Neural cell (in vitro differentiated cells): ENCODE data around the gene GAREM1. TPM values are rescaled to one million over a fixed set of nuclear protein-coding genes. Genes with fewer than 3 reads are reported as not detected.
"Not testable (repeated sequence)": the region's sequence is repeated elsewhere in the genome, so short reads cannot be mapped to it uniquely, and the experiment has no call there.

Experiments used
- H2AFZ ChIP-seq: fragments of 200-600, 300-800 bp; sonication (generic), shearing (Covaris generic); 2 replicates; pipeline ENCODE4 v1.6.0; 2014; ENCODE audit warnings: low read depth, mild to moderate bottlenecking, antibody characterized with exemption, low read length, moderate library complexity
- H3F3A ChIP-seq: fragments of 200-600 bp; shearing (Covaris generic); 2 replicates; pipeline ENCODE4 v1.6.1; 2016; ENCODE audit warnings: mild to moderate bottlenecking, moderate library complexity, mixed read lengths, antibody characterized with exemption, low read length; ENCODE audit not compliant: insufficient read depth, poor library complexity, severe bottlenecking
- H3K27ac ChIP-seq: fragments of 200-600, 300-800 bp; sonication (generic), shearing (Covaris generic); 2 replicates; pipeline ENCODE4 v1.5.1; 2014; ENCODE audit warnings: mild to moderate bottlenecking, low read length, moderate library complexity
- H3K27me3 ChIP-seq: fragments of 300-800, 200-600 bp; sonication (generic), shearing (Covaris generic); 2 replicates; pipeline ENCODE4 v1.6.0; 2014; ENCODE audit warnings: mild to moderate bottlenecking, low read depth, low read length, moderate library complexity; ENCODE audit not compliant: insufficient read depth
- H3K36me3 ChIP-seq: fragments of 300-800, 200-600 bp; sonication (generic), shearing (Covaris generic); 2 replicates; pipeline ENCODE4 v1.5.1; 2014; ENCODE audit warnings: mild to moderate bottlenecking, antibody characterized with exemption, low read length, moderate library complexity; ENCODE audit not compliant: insufficient read depth
- H3K4me2 ChIP-seq: fragments of 300-800, 200-600 bp; sonication (generic), shearing (Covaris generic); 2 replicates; pipeline ENCODE4 v1.6.0; 2014; ENCODE audit warnings: mild to moderate bottlenecking, low read length
- H3K4me3 ChIP-seq: fragments of 300-800, 200-600 bp; sonication (generic), shearing (Covaris generic); 2 replicates; pipeline ENCODE4 v1.5.1; 2014; ENCODE audit warnings: mild to moderate bottlenecking, low read length, moderate library complexity
- H3K79me2 ChIP-seq: fragments of 200-600 bp; shearing (Covaris generic); replicated peaks from 2 replicates; pipeline ENCODE4 v1.6.0; 2014; ENCODE audit warnings: mild to moderate bottlenecking, low read length, moderate library complexity; ENCODE audit not compliant: insufficient read depth
- H3K9ac ChIP-seq: fragments of 300-800, 200-600 bp; sonication (generic), shearing (Covaris generic); 2 replicates; pipeline ENCODE4 v1.6.1; 2016; ENCODE audit warnings: mild to moderate bottlenecking, low read length, mixed read lengths
- H3K9me2 ChIP-seq: fragments of 200-600 bp; shearing (Covaris generic); 2 replicates; pipeline ENCODE4 v1.6.1; 2016; ENCODE audit warnings: mild to moderate bottlenecking, low read length, mixed read lengths; ENCODE audit not compliant: insufficient read depth
- H3K9me3 ChIP-seq: fragments of 200-600, 300-800 bp; sonication (generic), shearing (Covaris generic); 2 replicates; pipeline ENCODE4 v1.6.1; 2016; ENCODE audit warnings: mild to moderate bottlenecking, mixed run types, low read length, moderate library complexity, mixed read lengths
- H4K20me1 ChIP-seq: fragments of 200-600 bp; shearing (Covaris generic); 2 replicates; pipeline ENCODE4 v1.6.1; 2016; ENCODE audit warnings: mild to moderate bottlenecking, mixed run types; ENCODE audit not compliant: insufficient read depth
- CTCF ChIP-seq: fragments of 450-650 bp; IDR thresholded peaks from 2 replicates; pipeline ENCODE4 v1.5.1; 2014; ENCODE audit warnings: antibody characterized with exemption, mild to moderate bottlenecking, moderate library complexity; ENCODE audit not compliant: poor library complexity, severe bottlenecking
- EP300 ChIP-seq: fragments of 450-650 bp; conservative IDR thresholded peaks from 2 replicates; pipeline ENCODE4 v1.6.1; 2014; ENCODE audit warnings: antibody characterized with exemption, mild to moderate bottlenecking, moderate library complexity; ENCODE audit not compliant: poor library complexity, severe bottlenecking
- EZH2 ChIP-seq: fragments of 200-600, 300-800 bp; shearing (Covaris generic), sonication (generic); IDR thresholded peaks from 2 replicates; pipeline ENCODE4 v1.6.1; 2014; ENCODE audit warnings: antibody characterized with exemption, low read length, borderline replicate concordance, mild to moderate bottlenecking; ENCODE audit not compliant: insufficient read depth, poor library complexity, severe bottlenecking
- MXI1 ChIP-seq: fragments of 450-650 bp; conservative IDR thresholded peaks from 2 replicates; pipeline ENCODE4 v1.6.1; 2014; ENCODE audit warnings: antibody characterized with exemption, mild to moderate bottlenecking; ENCODE audit not compliant: poor library complexity, severe bottlenecking
- POLR2AphosphoS5 ChIP-seq: IDR thresholded peaks from 2 replicates; pipeline ENCODE4 v1.6.1; 2012
- RAD21 ChIP-seq: fragments of 450-650 bp; conservative IDR thresholded peaks from 2 replicates; pipeline ENCODE4 v1.6.1; 2014; ENCODE audit warnings: antibody characterized with exemption, mild to moderate bottlenecking, moderate library complexity
- REST ChIP-seq: IDR thresholded peaks from 2 replicates; pipeline ENCODE4 v1.6.1; 2012; ENCODE audit warnings: borderline replicate concordance
- SMC3 ChIP-seq: fragments of 450-650 bp; conservative IDR thresholded peaks from 2 replicates; pipeline ENCODE4 v1.6.1; 2014; ENCODE audit warnings: antibody characterized with exemption, mild to moderate bottlenecking, moderate library complexity; ENCODE audit not compliant: poor library complexity
- TAF1 ChIP-seq: IDR thresholded peaks from 2 replicates; pipeline ENCODE4 v1.6.1; 2012; ENCODE audit warnings: low read depth
- polyA plus RNA-seq: library from polyadenylated mRNA; depleted of rRNA; stranded (reverse); fragments of >200 nt; gene quantifications from 2 replicates; pipeline ENCODE4 v1.2.3, GENCODE V29; 2014

GAREM1 gene
- polyA plus RNA-seq, 1 donor from 2014 or later, result 1.3 TPM

- no peak for TF ChIP-seq EP300
Measured at GRCh38 chr18:32346671-32347070, 124.0 kb downstream of the GAREM1 start (continued).

GRCh38 chr18:32343634-32344033 is 127.0 kb downstream of the GAREM1 start:
- Histone ChIP-seq H3K79me2 (no peaks in the 10 kb centered on the region), H3K27ac (no peak overlapping the region), H3K36me3 (no peaks in the 10 kb centered on the region), H2AFZ (no peak overlapping the region), H4K20me1 (no peaks in the 10 kb centered on the region), H3K4me3 (no peak overlapping the region), H3F3A (no peaks in the 10 kb centered on the region), H3K27me3 (no peaks in the 10 kb centered on the region), H3K9ac (no peak overlapping the region), H3K4me2 (no peak overlapping the region), H3K9me2 (no peaks in the 10 kb centered on the region), H3K9me3 (no peaks in the 10 kb centered on the region)
- no peak for TF ChIP-seq RAD21

GRCh38 chr18:32341112-32341511 is 129.6 kb downstream of the GAREM1 start:
- H3K9me3 ChIP-seq, H3K4me3 ChIP-seq, H3K9me2 ChIP-seq, H4K20me1 ChIP-seq, H3F3A ChIP-seq, H3K79me2 ChIP-seq, H3K4me2 ChIP-seq, H3K36me3 ChIP-seq, H3K27ac ChIP-seq, H2AFZ ChIP-seq, H3K9ac ChIP-seq, H3K27me3 ChIP-seq: not testable (repeated sequence)

- H3K27ac ChIP-seq, result no peak overlapping the region
- H3K27me3 ChIP-seq, result no peaks in the 10 kb centered on the region
- no peaks in the 10 kb centered on the region for H3K9me2 ChIP-seq
- no peaks in the 10 kb centered on the region for H4K20me1 ChIP-seq
- H2AFZ ChIP-seq, result no peak overlapping the region
- no peak overlapping the region for H3K4me2 ChIP-seq
- no peaks in the 10 kb centered on the region for H3K79me2 ChIP-seq
- no peaks in the 10 kb centered on the region for H3K36me3 ChIP-seq
- H3K4me3 ChIP-seq, result no peak overlapping the region
- TF ChIP-seq EP300 (no peak), CTCF (no peak), RAD21 (no peak), TAF1 (no peak), EZH2 (no peak), REST (no peak), POLR2AphosphoS5 (no peak), MXI1 (no peak), SMC3 (no peak)
- H3K9me3 ChIP-seq, result no peaks in the 10 kb centered on the region
- no peaks in the 10 kb centered on the region for H3F3A ChIP-seq
- H3K9ac ChIP-seq, result no peak overlapping the region
Measured at GRCh38 chr18:32339045-32339444, 131.6 kb downstream of the GAREM1 start.
